ENCODE data around the gene CLCN6.

CLCN6 gene

GRCh38 chr1:11779715-11780379 lies 26.1 kb upstream of the CLCN6 start:
- no peak for FAIRE-seq

GRCh38 chr1:11780380-11781147 lies 25.4 kb upstream of the CLCN6 start:
- DNase-seq (ENCODE audit: insufficient read length, low spot score) (no peak), FAIRE-seq (no peak)
- TF ChIP-seq, protein P1, sequence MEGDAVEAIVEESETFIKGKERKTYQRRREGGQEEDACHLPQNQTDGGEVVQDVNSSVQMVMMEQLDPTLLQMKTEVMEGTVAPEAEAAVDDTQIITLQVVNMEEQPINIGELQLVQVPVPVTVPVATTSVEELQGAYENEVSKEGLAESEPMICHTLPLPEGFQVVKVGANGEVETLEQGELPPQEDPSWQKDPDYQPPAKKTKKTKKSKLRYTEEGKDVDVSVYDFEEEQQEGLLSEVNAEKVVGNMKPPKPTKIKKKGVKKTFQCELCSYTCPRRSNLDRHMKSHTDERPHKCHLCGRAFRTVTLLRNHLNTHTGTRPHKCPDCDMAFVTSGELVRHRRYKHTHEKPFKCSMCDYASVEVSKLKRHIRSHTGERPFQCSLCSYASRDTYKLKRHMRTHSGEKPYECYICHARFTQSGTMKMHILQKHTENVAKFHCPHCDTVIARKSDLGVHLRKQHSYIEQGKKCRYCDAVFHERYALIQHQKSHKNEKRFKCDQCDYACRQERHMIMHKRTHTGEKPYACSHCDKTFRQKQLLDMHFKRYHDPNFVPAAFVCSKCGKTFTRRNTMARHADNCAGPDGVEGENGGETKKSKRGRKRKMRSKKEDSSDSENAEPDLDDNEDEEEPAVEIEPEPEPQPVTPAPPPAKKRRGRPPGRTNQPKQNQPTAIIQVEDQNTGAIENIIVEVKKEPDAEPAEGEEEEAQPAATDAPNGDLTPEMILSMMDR (IDR thresholded peaks at IDR 0.05; ENCODE audit: insufficient read depth, missing control alignments), result no peak

More at GRCh38 chr1:11779715-11780379, 26.1 kb upstream of the CLCN6 start:
- TF ChIP-seq, protein P1 (IDR thresholded peaks at IDR 0.05; ENCODE audit: insufficient read depth, missing control alignments), result no peak
- no peak for DNase-seq (ENCODE audit: insufficient read length, low spot score)

DNA sequence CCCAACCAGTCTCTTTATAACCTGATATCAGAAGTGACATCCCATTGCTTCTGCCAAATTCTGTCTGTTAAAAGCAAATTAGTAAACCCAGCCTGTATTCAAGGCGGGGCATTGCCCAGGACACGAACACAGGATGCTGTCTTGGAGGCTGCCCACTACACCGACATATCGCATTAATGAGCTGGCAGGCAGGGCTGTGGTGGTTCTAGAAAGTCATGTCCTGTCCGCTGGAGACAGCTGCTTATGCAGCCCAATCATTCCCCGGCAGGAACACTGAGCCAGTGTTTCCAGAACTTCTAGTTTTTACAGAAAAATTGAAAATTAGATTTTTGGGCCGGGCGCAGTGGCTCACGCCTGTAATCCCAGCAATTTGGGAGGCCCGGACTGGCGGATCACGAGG lies 24.7 kb upstream of the CLCN6 start:
- no peak for DNase-seq (ENCODE audit: insufficient read length, low spot score)
- no peak for FAIRE-seq
- TF ChIP-seq, protein P1 (IDR thresholded peaks at IDR 0.05; ENCODE audit: insufficient read depth, missing control alignments), result no peak

DNA sequence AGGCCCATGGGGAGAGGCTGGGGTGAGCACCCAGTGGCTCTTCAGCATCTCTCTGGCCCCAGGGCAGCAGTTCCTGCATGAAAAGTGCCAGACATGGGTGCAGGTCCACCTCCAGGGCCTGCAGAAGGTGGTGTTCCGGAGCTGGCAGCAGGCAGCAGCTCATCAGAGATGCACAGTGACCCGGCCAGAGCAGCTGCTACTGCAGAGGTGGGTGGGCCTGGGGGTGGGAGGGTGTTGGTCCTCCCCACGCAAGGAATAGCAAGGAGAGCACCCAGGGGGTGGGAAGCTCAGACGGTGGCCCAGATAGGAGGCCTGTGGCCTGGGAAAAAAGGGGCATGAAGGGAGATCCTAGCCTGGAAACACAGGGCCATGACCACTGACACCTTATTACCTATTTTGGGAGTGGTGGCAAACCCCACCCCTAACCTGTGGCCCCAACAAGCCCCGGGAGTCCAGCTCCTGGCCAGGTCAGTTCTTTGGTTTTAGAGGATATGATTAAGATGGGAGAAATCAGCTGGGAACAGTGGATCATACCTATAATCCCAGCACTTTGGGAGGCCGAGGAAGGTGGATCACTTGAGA lies 23.8 kb upstream of the CLCN6 start:
- TF ChIP-seq, protein P1 (IDR thresholded peaks at IDR 0.05; ENCODE audit: insufficient read depth, missing control alignments), result no peak
- DNase-seq (ENCODE audit: insufficient read length, low spot score), result no peak
- FAIRE-seq, result no peak

- TF ChIP-seq, protein P1 (IDR thresholded peaks at IDR 0.05; ENCODE audit: insufficient read depth, missing control alignments), result no peak
- no peak for FAIRE-seq
These were observed 22.4 kb upstream of the CLCN6 start for GRCh38 chr1:11783556-11783955.

GRCh38 chr1:11784256-11784992 lies 21.6 kb upstream of the CLCN6 start:
- no peak for FAIRE-seq
- DNase-seq (ENCODE audit: insufficient read length, low spot score), result no peak
- TF ChIP-seq, protein P1 (IDR thresholded peaks at IDR 0.05; ENCODE audit: insufficient read depth, missing control alignments), result no peak

More at GRCh38 chr1:11783556-11783955, 22.4 kb upstream of the CLCN6 start:
- no peak for DNase-seq (ENCODE audit: insufficient read length, low spot score)
